Upper lobe of left lung (tissue), 6 donors: ENCODE data around the gene XRCC5. TPM values are rescaled to one million over a fixed set of nuclear protein-coding genes. Genes with fewer than 3 reads are reported as not detected.

Experiments used
- ATAC-seq, 2 donors: fragments of 200-7000 bp; cut with Tn5 transposase; one replicate each; pipeline ENCODE4 v1.9.1; 2022; ENCODE audit warnings: mild to moderate bottlenecking in 2 of 2, moderate library complexity in 2 of 2; ENCODE audit not compliant: low FRiP score in 2 of 2
- DNase-seq, 2 donors: peaks; one replicate each; pipeline ENCODE4 v3.0.0-alpha.2; 2019 to 2020
- H3K27ac ChIP-seq, 4 donors: fragments of 200-600 bp; sonication (generic); one replicate each; pipeline ENCODE4 v1.5.1; 2016 to 2019
- H3K27me3 ChIP-seq, 4 donors: fragments of 200-600 bp; sonication (generic); one replicate each; pipeline ENCODE4 v1.5.1; 2017 to 2019
- H3K36me3 ChIP-seq, 4 donors: fragments of 200-600 bp; sonication (generic); one replicate each; pipeline ENCODE4 v1.5.1; 2016 to 2019
- H3K4me1 ChIP-seq, 4 donors: fragments of 200-600 bp; sonication (generic); one replicate each; pipeline ENCODE4 v1.5.1; 2018 to 2019
- H3K4me3 ChIP-seq, 4 donors: fragments of 200-600 bp; sonication (generic); one replicate each; pipeline ENCODE4 v1.5.1; 2017 to 2019; ENCODE audit warnings: mild to moderate bottlenecking in 2 of 4, moderate library complexity in 1 of 4
- H3K9me3 ChIP-seq, 4 donors: fragments of 200-600 bp; sonication (generic); one replicate each; pipeline ENCODE4 v1.5.1; 2018 to 2019
- EP300 ChIP-seq, 4 donors: sonication (generic); formaldehyde crosslinking; IDR thresholded peaks; one replicate each; pipeline ENCODE4 v1.5.1; 2017; ENCODE audit warnings: antibody characterized with exemption in 4 of 4, control low read depth in 2 of 4
- POLR2A ChIP-seq, 4 donors: fragments of 450-650 bp; IDR thresholded peaks; one replicate each; pipeline ENCODE4 v1.5.1; 2016 to 2017; ENCODE audit warnings: antibody characterized with exemption in 4 of 4, mild to moderate bottlenecking in 2 of 4
- POLR2AphosphoS5 ChIP-seq, 2 donors: sonication (generic); formaldehyde crosslinking; IDR thresholded peaks; one replicate each; pipeline ENCODE4 v1.5.1; 2017; ENCODE audit warnings: antibody characterized with exemption in 2 of 2
- WGBS, 2 donors: methylation state at CpG; one replicate each; pipeline ENCODE4 v1.1.5; 2017 to 2018; 5-methylcytosine and 5-hydroxymethylcytosine counted together
- total RNA-seq, 6 donors: library from RNA; depleted of rRNA in 4 of 6; stranded (reverse); fragments of >200 nt in 4 of 6; gene quantifications; one replicate each; pipeline versions ENCODE4 v1.1.0 to v1.2.1, GENCODE V29; 2016 to 2021
- TF ChIP-seq, protein P1 (sequence below), 6 experiments: fragments of 450-650 bp in 4 of 6; fragments of 200-600 bp in 2 of 6; sonication (generic) in 2 of 6; IDR thresholded peaks; one replicate each; pipeline ENCODE4 v1.5.1; 2016 to 2019; ENCODE audit warnings: antibody characterized with exemption in 6 of 6
- donor health status: DM: no; HTN: no; CAD: no; lungs with moderate emphysema.
- donor health status: DM: no; HTN: yes; CAD: no; lungs with severe emphysema.

Gene XRCC5
- total RNA-seq, 6 donors from 2014 or later = 57.3 to 163 (median 131) TPM

DNA sequence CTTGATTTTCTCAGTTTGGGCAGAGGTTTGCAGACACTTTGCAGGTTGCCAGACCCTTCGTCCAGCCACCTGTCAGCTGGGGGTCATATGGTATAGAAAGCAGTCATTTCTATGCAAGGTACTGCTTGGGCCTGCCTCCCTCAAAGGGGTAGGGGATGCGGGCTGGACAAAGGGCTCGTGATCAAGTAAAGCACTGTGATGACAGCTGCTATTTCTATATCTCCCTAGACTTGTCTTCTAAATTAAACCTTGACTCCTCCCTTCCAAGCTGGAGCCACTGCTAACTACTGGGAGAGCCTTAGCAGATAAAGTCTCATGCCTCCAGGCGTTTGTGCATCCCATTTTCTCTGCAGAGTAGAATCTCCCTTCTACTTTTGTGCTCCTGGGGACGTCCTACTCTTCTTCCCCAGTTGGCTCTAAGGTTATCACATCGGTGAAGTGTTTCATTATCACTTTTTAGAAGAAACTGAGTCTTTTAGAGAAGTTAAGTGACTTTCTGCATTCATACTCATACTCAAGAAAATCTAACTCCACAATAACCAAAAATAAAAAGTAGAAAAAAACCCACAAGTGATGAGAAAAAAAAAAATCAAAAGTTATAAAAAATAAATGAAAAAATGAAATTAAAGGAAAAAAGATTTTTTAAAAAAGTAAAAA, 710 bp upstream of the XRCC5 start:
- DNase-seq (no peak), ATAC-seq (no peak)
- Histone ChIP-seq H3K27ac (peak overlapping the region; percentile 91 to 97 (median 93)), H3K36me3 (peaks cover 0 to 28% (median 15%) of the 10 kb centered on the region in 4 donors), H3K4me3 (peak overlapping the region in 3 of 4 donors; percentile 75 to 91 (median 80)), H3K4me1 (peaks cover 13 to 22% (median 16%) of the 10 kb centered on the region in 4 donors), H3K27me3 (no peaks in the 10 kb centered on the region), H3K9me3 (no peaks in the 10 kb centered on the region)
- 58 to 61% methylated on average over 4 to 6 of the region's 6 CpGs for WGBS, 2 donors
- TF ChIP-seq, protein P1, sequence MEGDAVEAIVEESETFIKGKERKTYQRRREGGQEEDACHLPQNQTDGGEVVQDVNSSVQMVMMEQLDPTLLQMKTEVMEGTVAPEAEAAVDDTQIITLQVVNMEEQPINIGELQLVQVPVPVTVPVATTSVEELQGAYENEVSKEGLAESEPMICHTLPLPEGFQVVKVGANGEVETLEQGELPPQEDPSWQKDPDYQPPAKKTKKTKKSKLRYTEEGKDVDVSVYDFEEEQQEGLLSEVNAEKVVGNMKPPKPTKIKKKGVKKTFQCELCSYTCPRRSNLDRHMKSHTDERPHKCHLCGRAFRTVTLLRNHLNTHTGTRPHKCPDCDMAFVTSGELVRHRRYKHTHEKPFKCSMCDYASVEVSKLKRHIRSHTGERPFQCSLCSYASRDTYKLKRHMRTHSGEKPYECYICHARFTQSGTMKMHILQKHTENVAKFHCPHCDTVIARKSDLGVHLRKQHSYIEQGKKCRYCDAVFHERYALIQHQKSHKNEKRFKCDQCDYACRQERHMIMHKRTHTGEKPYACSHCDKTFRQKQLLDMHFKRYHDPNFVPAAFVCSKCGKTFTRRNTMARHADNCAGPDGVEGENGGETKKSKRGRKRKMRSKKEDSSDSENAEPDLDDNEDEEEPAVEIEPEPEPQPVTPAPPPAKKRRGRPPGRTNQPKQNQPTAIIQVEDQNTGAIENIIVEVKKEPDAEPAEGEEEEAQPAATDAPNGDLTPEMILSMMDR (IDR thresholded peaks at IDR 0.05) = no peak

- ATAC-seq = peak in 1 of 2 donors; percentile 34
- H3K36me3 ChIP-seq = peaks cover 0 to 38% (median 26%) of the 10 kb centered on the region in 4 donors
- DNase-seq = no peak
- peak overlapping the region; percentile 65 to 91 (median 78) for H3K4me3 ChIP-seq
- 2 to 4% methylated on average over 10 of the region's 10 CpGs for WGBS, 2 donors
- TF ChIP-seq, protein P1 (IDR thresholded peaks at IDR 0.05) = peak in 5 of 6 experiments; percentile 22 to 53 (median 36)
- TF ChIP-seq EP300 (IDR thresholded peaks at IDR 0.05) = no peak
- peaks cover 19 to 33% (median 23%) of the 10 kb centered on the region in 4 donors for H3K4me1 ChIP-seq
- no peaks in the 10 kb centered on the region for H3K27me3 ChIP-seq
- no peaks in the 10 kb centered on the region for H3K9me3 ChIP-seq
- H3K27ac ChIP-seq = peak overlapping the region; percentile 91 to 97 (median 93)
Measured at GRCh38 chr2:216109962-216110614, 940 bp downstream of the XRCC5 start.

- 13 to 28% methylated on average over 1 of the region's 1 CpG for WGBS, 2 donors
- Histone ChIP-seq H3K9me3 (no peaks in the 10 kb centered on the region), H3K36me3 (peaks cover 0 to 38% (median 26%) of the 10 kb centered on the region in 4 donors), H3K27ac (peak overlapping the region in 3 of 4 donors; percentile 91 to 94 (median 92)), H3K4me3 (peak overlapping the region in 3 of 4 donors; percentile 75 to 91 (median 80)), H3K27me3 (no peaks in the 10 kb centered on the region), H3K4me1 (peaks cover 24 to 38% (median 28%) of the 10 kb centered on the region in 4 donors)
- TF ChIP-seq EP300 (IDR thresholded peaks at IDR 0.05) = no peak
- TF ChIP-seq, protein P1 (IDR thresholded peaks at IDR 0.05) = no peak
- no peak for TF ChIP-seq POLR2AphosphoS5 (IDR thresholded peaks at IDR 0.05)
- no peak for TF ChIP-seq POLR2A (IDR thresholded peaks at IDR 0.05)
- DNase-seq (no peak), ATAC-seq (no peak)
Measured at GRCh38 chr2:216110620-216111019, 1.5 kb downstream of the XRCC5 start.

DNA sequence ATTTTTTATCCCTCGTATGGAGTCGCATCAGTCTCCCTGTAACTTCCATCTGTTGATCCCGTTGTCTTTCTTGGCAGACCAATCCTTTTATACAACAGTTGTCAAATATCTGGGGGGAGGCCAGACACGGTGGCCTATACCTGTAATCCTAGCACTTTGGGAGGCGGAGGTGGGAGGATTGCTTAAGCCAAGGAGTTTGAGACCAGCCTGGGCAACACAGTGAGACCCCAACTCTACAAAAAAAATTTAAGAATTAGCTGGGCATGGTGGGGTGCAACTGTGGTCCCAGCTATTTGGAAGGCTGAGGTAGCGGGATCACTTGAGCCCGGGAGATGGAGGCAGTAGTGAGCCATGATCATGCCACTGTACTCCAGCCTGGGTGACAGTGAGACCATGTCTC, 2.0 kb downstream of the XRCC5 start:
- TF ChIP-seq POLR2AphosphoS5 (IDR thresholded peaks at IDR 0.05) = no peak
- TF ChIP-seq, protein P1 (IDR thresholded peaks at IDR 0.05) = no peak
- peak overlapping the region in 1 of 4 donors; percentile 9 for H3K27ac ChIP-seq
- DNase-seq (no peak), ATAC-seq (no peak)
- peaks cover 27 to 43% (median 33%) of the 10 kb centered on the region in 4 donors for H3K4me1 ChIP-seq
- H3K27me3 ChIP-seq = no peaks in the 10 kb centered on the region
- H3K36me3 ChIP-seq = peaks cover 0 to 38% (median 26%) of the 10 kb centered on the region in 4 donors
- no peak overlapping the region for H3K4me3 ChIP-seq
- H3K9me3 ChIP-seq = no peaks in the 10 kb centered on the region
- WGBS, 2 donors = 84 to 88% methylated on average over 7 of the region's 7 CpGs
